PC-3 (cell line): ENCODE results near the gene RNH1. TPM values are rescaled to one million over a fixed set of nuclear protein-coding genes. Genes with fewer than 3 reads are reported as not detected.

Source experiments
- ATAC-seq: fragments of 200-7000 bp; cut with Tn5 transposase; 2 replicates; pipeline ENCODE4 v1.9.1; 2020; ENCODE audit warnings: mild to moderate bottlenecking, moderate library complexity
- BruUV-seq: library from RNA; stranded (reverse); fragments of 400-500 nt; replicated peaks from 2 replicates; lab custom pipeline; 2021; lab: Mats Ljungman, UMichigan
- CTCF ChIA-PET: fragments of 300-600 bp; sonication (Branson Sonifier 250); formaldehyde crosslinking; loops from one replicate; lab custom pipeline; 2022; ENCODE audit warnings: antibody characterized with exemption; lab: Charles Lee
- POLR2A ChIA-PET: fragments of 300-600 bp; sonication (Branson Sonifier 250); formaldehyde crosslinking; loops from one replicate; lab custom pipeline; 2022; ENCODE audit warnings: antibody characterized with exemption; ENCODE audit not compliant: unreplicated experiment; lab: Charles Lee
- DNase-seq: peaks from one replicate; pipeline ENCODE4 v3.0.0-alpha.2; 2015
- H2AFZ ChIP-seq: fragments of 300-600 bp; sonication (generic); 2 replicates; pipeline ENCODE4 v1.6.0; 2016; ENCODE audit warnings: antibody characterized with exemption, low read length
- H3F3A ChIP-seq: fragments of 300-600 bp; sonication (generic); one replicate; pipeline ENCODE4 v1.6.0; 2017; ENCODE audit warnings: antibody characterized with exemption, low read length, control low read depth, mild to moderate bottlenecking; ENCODE audit not compliant: unreplicated experiment
- H3K27ac ChIP-seq: fragments of 300-600 bp; sonication (generic); 2 replicates; pipeline ENCODE4 v1.5.1; 2016; ENCODE audit warnings: mild to moderate bottlenecking, low read length
- H3K27me3 ChIP-seq: fragments of 300-600 bp; sonication (generic); 2 replicates; pipeline ENCODE4 v1.6.1; 2016; ENCODE audit warnings: low read length, mixed read lengths
- H3K36me3 ChIP-seq: fragments of 300-600 bp; sonication (generic); 2 replicates; pipeline ENCODE4 v1.6.1; 2016; ENCODE audit warnings: low read depth, mixed run types, low read length, mixed read lengths
- H3K4me1 ChIP-seq: fragments of 300-600 bp; sonication (generic); 2 replicates; pipeline ENCODE4 v1.5.1; 2016; ENCODE audit warnings: low read length; ENCODE audit not compliant: insufficient read depth
- H3K4me2 ChIP-seq: fragments of 300-600 bp; sonication (generic); 2 replicates; pipeline ENCODE4 v1.6.0; 2016; ENCODE audit warnings: low read length
- H3K4me3 ChIP-seq: fragments of 300-600 bp; sonication (generic); 2 replicates; pipeline ENCODE4 v1.5.1; 2016; ENCODE audit warnings: mild to moderate bottlenecking, low read length, mixed read lengths
- H3K79me2 ChIP-seq: fragments of 300-600 bp; sonication (generic); 2 replicates; pipeline ENCODE4 v1.6.1; 2017; ENCODE audit warnings: low read length, mixed read lengths
- H3K9ac ChIP-seq: fragments of 300-600 bp; sonication (generic); 2 replicates; pipeline ENCODE4 v1.6.0; 2016; ENCODE audit warnings: mild to moderate bottlenecking, low read length
- H3K9me2 ChIP-seq: fragments of 300-600 bp; sonication (generic); replicated peaks from 2 replicates; pipeline ENCODE4 v1.6.1; 2016; ENCODE audit warnings: mixed run types, low read length, mixed read lengths
- H3K9me3 ChIP-seq: fragments of 300-600 bp; sonication (generic); 2 replicates; pipeline ENCODE4 v1.6.1; 2016; ENCODE audit warnings: low read length, mixed read lengths
- H4K20me1 ChIP-seq: fragments of 300-600 bp; sonication (generic); 2 replicates; pipeline ENCODE4 v1.6.1; 2016; ENCODE audit warnings: low read length, mixed read lengths
- CTCF ChIP-seq: fragments of 300-600 bp; sonication (generic); conservative IDR thresholded peaks from 2 replicates; pipeline ENCODE4 v1.5.1; 2017; ENCODE audit warnings: antibody characterized with exemption, low read depth, mild to moderate bottlenecking, low read length
- EZH2 ChIP-seq: fragments of 300-600 bp; sonication (generic); IDR thresholded peaks from one replicate; pipeline ENCODE4 v1.6.1; 2017; ENCODE audit warnings: antibody characterized with exemption, mild to moderate bottlenecking, low read length; ENCODE audit not compliant: unreplicated experiment
- EZH2phosphoT487 ChIP-seq: fragments of 300-600 bp; sonication (generic); IDR thresholded peaks from 2 replicates; pipeline ENCODE4 v1.6.1; 2018; ENCODE audit warnings: mild to moderate bottlenecking, antibody characterized with exemption, low read length, borderline replicate concordance
- intact Hi-C: fragments of 100-400 bp; cut with micrococcal nuclease; formaldehyde crosslinking; loops from 2 replicates; pipeline ENCODE4 v1.9.0; 2023
- total RNA-seq: library from RNA; depleted of rRNA; stranded (reverse); fragments of >200 nt; gene quantifications from 2 replicates; pipeline ENCODE4 v1.2.3, GENCODE V29; 2014

RNH1 gene
- total RNA-seq, 1 experiment from 2014 or later: 258 TPM

DNA sequence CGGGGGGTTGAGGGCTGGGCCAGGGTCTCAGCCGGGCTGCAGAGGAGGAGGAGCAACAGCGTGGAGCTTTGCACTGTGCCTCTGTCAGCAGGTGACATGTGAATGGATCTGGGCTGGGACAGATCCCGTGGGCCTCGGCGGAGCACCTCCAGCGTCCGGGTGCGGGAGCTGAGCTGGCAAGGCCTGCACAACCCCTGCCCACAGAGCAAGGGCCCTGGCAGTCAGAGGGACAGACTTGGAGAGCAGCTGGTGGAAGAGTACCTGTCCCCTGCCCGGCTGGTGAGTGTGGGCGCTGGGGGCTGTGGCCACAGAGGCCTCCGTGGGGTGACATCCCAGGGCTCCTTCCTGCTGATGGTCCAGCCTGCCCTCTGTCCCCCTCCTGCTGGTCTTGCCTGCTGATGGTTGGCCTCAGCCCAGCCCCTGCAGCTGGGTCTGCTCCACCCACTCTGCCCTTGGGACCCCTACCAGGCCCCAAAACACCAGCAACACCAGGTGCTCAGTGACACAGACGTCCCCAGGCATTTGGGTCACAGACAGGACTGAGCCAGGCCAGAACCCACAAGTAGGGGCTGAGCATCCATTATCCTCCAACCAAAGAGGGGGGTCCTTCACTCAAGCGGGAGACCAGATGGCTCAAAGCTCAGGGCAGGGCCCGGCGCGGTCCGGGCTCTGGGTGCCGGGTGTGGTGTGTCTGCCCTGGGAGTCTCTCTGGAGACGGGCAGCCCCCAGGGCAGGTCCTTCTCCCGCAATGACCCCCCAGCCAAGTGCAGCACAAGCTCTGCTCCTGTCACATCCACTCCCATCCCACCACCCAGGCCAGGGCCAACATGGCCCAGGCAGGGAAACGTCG lies 33.8 kb upstream of the RNH1 start:
- ATAC-seq (no peak), DNase-seq (no peak)
- H3K9me3 ChIP-seq: no peaks in the 10 kb centered on the region
- intact Hi-C loops: no loop called here
- H3K9ac ChIP-seq: no peak overlapping the region
- no peaks in the 10 kb centered on the region for H3K36me3 ChIP-seq
- no peaks in the 10 kb centered on the region for H3K79me2 ChIP-seq
- CTCF ChIA-PET: no interaction called here
- H3K4me3 ChIP-seq: no peak overlapping the region
- no peaks in the 10 kb centered on the region for H4K20me1 ChIP-seq
- no peak overlapping the region for H2AFZ ChIP-seq
- no peaks in the 10 kb centered on the region for H3K9me2 ChIP-seq
- no peak overlapping the region for H3K27ac ChIP-seq
- H3K4me1 ChIP-seq: peaks cover 12% of the 10 kb centered on the region
- H3F3A ChIP-seq: no peaks in the 10 kb centered on the region
- H3K4me2 ChIP-seq: no peak overlapping the region
- no peak for TF ChIP-seq CTCF
- TF ChIP-seq EZH2phosphoT487: no peak
- no peak for TF ChIP-seq EZH2
- no peaks in the 10 kb centered on the region for H3K27me3 ChIP-seq
- POLR2A ChIA-PET: no interaction called here
- BruUV-seq: no TSS peak

DNA sequence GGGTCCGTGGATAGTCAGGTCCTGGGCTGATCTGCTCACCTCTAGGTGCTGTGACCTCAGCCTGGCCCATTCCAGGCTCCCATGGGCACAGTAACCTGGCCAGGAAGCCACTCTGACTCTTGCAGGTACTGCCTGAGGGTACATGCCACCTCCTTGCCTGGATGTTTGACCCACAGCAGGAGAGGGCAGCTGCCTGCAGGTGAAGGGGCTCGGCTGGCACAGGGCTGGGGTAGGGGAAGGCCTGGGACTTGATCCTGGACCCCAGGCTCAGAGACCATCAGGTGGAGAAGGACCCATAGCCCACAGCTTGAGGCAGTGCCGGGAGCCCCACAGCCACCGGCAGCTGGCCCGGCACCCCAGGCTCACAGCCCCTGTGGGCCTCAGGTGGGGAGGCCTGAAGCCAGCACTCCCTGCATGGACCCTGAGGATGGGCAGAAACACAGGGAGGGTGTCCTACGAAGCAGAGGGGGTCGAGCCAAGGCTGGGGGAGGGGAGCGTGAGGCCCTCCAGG lies 33.0 kb upstream of the RNH1 start:
- no peak overlapping the region for H3K4me3 ChIP-seq
- no peak for TF ChIP-seq EZH2
- no peak for TF ChIP-seq CTCF
- TF ChIP-seq EZH2phosphoT487: no peak
- BruUV-seq: no TSS peak
- H3K9me3 ChIP-seq: no peaks in the 10 kb centered on the region
- no peak for ATAC-seq
- no peak overlapping the region for H2AFZ ChIP-seq
- no peaks in the 10 kb centered on the region for H3F3A ChIP-seq
- POLR2A ChIA-PET: no interaction called here
- CTCF ChIA-PET: no interaction called here
- H3K27me3 ChIP-seq: no peaks in the 10 kb centered on the region
- no peaks in the 10 kb centered on the region for H3K9me2 ChIP-seq
- no peak overlapping the region for H3K9ac ChIP-seq
- H3K79me2 ChIP-seq: no peaks in the 10 kb centered on the region
- no peaks in the 10 kb centered on the region for H3K36me3 ChIP-seq
- intact Hi-C loops: no loop called here
- DNase-seq: no peak
- no peak overlapping the region for H3K27ac ChIP-seq
- no peaks in the 10 kb centered on the region for H4K20me1 ChIP-seq
- H3K4me1 ChIP-seq: peaks cover 12% of the 10 kb centered on the region
- H3K4me2 ChIP-seq: no peak overlapping the region
